H4 (cell line): Measurements from ENCODE around the gene PLCH1. TPM values are rescaled to one million over a fixed set of nuclear protein-coding genes. Genes with fewer than 3 reads are reported as not detected.
"Not testable (repeated sequence)": the region's sequence is repeated elsewhere in the genome, so short reads cannot be mapped to it uniquely, and the experiment has no call there.

Experiments
- DNase-seq: peaks from one replicate; pipeline ENCODE4 v3.0.0-alpha.2; 2015; ENCODE audit warnings: low spot score
- total RNA-seq: library from RNA; depleted of rRNA; stranded (reverse); fragments of >200 nt; shearing (Covaris generic); gene quantifications from 2 replicates; pipeline ENCODE4 v1.2.3, GENCODE V29; 2014

PLCH1 gene
- total RNA-seq, 1 experiment from 2014 or later, result 1.1 TPM

DNA sequence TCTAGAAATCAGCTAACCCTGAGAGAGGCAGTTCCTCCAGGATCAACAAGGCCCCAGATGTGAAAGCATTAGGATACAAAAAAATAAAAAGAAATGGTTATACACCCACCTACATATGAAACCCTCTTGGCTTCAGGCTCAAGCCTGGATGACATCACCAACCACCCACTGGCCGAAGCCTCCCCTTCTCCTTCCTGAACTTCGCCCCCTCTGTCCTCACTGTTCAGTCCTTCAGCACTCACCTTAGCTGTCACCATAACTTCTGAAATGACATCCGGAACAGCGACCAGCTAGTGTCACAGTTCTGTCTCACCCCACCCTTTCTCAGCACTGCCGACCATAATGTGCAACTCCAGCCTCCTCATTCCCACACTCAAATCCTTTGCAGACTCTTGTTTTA lies 98.7 kb downstream of the PLCH1 start:
- no peak for DNase-seq

DNA sequence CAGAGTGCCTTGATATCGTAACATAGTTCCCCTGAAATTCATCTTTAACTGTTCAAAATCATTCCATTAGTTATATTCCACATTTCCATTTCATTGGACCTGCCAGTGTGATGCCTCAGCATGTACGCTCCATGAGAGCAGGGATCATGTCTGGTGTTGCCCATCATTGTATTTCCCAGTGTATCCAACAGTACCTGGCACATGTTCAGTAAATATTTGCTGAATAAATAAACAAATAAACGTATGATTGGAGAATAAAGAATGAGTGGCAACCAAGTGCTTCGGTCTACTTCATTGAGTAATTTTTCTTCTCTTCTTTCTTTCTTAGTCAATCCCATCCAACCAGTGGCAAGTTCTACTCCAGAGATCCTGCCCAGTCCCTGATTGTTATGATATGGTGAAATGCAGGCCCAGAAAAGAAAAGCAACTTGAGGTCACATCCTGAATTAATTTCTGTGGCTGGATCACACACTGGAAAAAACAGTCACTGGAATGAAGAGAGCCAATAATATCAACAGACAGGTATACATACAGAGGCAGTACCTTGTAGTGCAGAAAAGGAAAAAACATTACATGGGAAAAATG lies 101.2 kb downstream of the PLCH1 start:
- no peak for DNase-seq

GRCh38 chr3:155641956-155642355 lies 102.9 kb downstream of the PLCH1 start:
- no peak for DNase-seq

DNA sequence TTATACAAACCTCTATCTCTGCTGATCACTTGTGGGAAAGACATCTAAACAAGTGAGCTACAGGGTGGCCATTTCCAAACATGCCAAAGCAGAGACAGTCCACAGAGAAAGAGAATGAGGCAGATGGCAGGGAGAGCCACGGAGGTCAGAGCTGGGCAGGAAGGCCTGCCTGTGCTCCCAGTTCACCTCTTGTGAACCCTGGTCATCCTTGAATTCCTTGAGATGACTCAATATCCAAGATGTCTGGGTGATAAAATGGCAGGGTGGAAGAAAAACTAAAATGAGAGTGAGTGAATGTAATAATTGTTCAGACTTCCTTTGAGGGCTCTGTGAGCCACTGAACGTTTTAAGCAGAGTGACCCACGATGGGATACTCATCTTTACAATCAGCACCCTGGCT lies 104.8 kb downstream of the PLCH1 start:
- DNase-seq, result no peak

DNA sequence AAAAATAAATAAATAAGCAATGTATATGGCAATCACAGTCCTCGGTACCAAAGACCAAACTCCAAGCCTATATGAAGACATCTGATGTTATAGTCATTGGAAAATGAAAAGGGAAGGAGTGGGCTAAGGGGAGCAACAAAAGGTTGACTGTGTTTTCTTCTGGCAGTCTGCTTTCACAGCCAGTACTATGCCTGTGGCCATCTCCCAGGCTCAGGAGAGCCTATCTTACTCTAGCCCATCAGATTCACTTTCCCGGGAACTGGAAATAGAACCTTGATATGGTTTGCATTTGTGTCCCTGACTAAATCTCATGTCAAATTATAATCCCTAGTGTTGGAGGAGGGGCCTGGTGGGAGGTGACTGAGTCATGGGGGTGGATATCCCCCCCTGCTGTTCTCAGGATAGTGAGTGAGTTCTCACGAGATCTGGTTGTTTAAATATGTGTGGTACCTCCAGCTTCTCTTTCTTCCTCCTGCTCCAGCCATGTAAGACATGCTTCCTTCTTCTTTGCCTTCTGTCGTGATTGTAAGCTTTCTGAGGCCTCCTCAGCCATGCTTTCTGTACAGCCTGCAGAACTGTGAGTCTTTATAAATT lies 105.3 kb downstream of the PLCH1 start:
- DNase-seq, result no peak

- DNase-seq, result not testable (repeated sequence)
These were observed 106.4 kb downstream of the PLCH1 start for GRCh38 chr3:155638461-155638860.

DNA sequence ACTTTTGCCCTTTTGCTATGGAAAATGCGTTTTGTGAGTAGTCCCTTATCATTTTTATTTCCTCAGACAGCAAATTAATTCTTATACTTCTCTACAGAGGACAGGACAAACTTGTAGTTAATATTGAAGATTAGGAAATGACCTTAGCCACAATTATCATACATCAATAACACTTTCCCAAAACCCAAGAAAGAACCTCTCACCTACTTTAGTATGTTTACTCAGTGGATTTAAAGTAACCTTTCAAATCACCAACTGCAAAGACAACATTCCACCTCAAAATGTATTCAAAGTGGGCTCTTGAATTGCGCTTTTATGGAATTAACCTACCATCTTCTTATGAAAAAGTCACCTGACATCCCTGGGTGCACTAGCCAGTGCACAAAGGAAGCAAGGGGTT lies 107.3 kb downstream of the PLCH1 start:
- no peak for DNase-seq

GRCh38 chr3:155635056-155635455 lies 109.8 kb downstream of the PLCH1 start:
- no peak for DNase-seq

GRCh38 chr3:155634121-155634719 lies 110.7 kb downstream of the PLCH1 start:
- DNase-seq, result no peak

DNA sequence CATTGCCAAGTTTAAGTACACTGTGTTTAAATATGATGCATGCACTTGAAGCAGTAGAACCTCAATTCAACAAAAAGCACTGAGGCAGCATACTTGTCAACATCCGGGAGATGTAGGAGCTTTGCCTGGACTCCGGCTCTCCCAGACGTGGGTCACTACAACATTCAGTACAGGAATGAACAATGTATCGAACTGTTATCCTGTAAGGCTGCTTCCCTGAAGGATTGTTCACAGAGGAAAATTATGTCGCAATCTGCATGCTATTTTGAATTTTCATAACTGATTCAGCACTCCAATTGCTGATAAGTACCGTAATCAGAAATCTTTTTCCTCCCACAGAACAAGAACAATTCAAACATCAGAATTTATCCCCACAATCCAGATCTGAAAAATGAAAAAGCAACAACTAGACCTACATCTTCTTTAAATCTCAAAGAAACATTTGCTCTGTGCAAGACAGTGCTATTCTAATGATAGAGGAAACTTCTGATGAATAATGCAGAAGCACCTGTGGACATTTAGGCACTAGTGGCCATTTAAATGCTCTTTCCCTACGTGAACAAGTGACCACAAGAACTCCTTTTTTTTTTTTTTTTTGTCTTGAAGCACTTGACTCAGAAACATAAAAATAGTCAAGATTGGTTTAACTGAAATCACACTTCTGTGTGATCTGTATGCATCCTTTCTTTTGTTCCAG lies 113.4 kb downstream of the PLCH1 start:
- no peak for DNase-seq

DNA sequence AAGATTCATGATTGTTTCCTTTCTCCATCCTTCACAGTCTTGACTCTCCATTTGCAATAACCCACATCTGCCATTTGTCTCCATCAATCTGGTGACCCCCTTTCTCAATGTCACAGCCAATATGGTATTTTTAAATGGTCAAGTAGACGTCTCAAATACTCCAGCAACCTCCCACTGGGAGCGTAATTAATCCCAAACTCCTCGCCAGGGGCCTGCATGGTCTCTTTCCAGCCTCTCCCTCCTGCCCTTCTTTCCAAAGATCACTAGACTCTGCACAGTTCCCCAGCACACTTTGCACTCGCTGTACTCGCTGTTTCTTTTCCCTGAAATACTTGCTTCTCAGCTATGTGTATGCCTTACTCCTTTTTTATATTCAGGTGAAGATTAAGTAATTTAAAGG lies 115.3 kb downstream of the PLCH1 start:
- no peak for DNase-seq

DNA sequence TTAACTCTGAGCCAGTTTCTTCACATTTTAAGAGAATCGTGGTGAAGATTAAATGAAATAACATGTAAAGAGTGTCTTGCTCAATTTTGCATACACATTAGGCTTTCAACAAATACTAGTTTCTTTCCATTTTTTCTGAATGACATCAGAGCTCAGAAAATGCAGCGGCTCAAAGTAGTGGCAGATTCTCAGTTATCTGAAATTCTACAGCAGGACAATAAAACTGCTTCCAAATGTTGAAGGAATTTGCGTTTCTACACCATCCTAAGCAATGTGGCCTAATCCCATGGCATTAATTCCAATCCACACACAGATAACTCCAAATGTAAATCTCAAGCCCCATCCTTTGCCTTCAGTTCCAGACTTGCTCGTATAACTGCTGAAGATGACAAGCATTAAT lies 115.8 kb downstream of the PLCH1 start:
- DNase-seq, result no peak

GRCh38 chr3:155622647-155623046 lies 122.2 kb downstream of the PLCH1 start:
- DNase-seq, result not testable (repeated sequence)

- DNase-seq, result not testable (repeated sequence)
These were observed 124.3 kb downstream of the PLCH1 start for GRCh38 chr3:155620552-155620951.

- no peak for DNase-seq
These were observed 125.6 kb downstream of the PLCH1 start for GRCh38 chr3:155619118-155619915.

DNA sequence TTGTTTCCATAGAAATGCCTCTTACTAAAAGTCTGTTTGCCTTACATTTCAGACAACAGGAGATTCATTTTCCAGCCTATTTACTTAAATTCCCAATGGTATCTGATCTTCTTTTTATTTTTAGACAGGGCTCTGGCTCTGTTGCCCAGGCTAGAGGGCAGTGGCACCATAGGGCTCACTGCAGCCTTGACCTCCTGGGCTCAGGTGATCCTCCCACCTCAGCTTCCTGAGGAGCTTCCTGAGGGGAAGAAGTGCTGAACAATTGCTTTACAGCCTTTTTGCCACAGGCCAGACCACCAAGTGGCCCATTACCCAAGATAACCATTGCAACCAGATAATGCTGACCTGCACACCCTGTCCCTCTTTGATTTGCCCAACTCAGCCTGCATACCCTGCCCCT lies 126.3 kb downstream of the PLCH1 start:
- no peak for DNase-seq

- no peak for DNase-seq
These were observed 127.4 kb downstream of the PLCH1 start for GRCh38 chr3:155617346-155617925.

DNA sequence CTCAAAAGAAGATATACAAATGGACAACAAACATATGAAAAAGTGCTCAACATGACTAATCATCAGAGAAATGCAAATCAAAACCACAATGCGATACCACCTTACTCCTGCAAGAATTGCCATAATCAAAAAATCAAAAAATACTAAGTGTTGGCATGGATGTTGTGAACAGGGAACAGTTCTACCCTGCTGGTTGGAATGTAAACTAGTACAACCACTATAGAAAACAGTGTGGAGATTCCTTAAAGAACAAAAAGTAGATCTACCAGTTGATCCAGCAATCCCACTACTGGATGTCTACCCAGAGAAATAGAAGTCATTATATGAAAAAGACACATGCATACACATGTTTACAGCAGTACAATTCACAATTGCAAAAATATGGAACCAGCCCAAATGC lies 129.7 kb downstream of the PLCH1 start:
- DNase-seq, result not testable (repeated sequence)

- DNase-seq, result not testable (repeated sequence)
These were observed 130.5 kb downstream of the PLCH1 start for GRCh38 chr3:155614410-155614809.

- no peak for DNase-seq
These were observed 133.4 kb downstream of the PLCH1 start for GRCh38 chr3:155611456-155611855.

GRCh38 chr3:155609586-155609985 lies 135.3 kb downstream of the PLCH1 start:
- DNase-seq, result no peak
